ENCODE data around the gene MNDA.
"Not testable (repeated sequence)": the region's sequence is repeated elsewhere in the genome, so short reads cannot be mapped to it uniquely, and the experiment has no call there.

The MNDA gene

DNA sequence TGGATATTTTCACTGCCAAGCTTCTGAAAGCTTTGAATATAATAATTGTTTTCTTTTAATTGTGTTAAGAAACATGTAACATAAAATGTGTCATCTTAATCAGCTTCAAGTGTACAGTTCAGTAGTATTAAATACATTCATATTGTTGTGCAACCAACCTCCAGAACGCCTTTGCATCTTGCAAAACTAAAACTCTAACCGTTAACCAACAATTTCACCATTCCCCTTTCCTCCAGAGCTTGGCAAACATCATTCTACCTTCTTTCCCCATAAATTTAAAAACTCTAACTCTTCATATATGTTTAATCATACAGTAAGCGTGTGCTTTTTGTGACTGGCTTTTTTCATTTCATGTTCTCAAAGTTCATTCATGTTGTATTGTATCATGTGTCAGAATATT lies 2.1 kb downstream of the MNDA start:
- peak; percentile 26 for FAIRE-seq

DNA sequence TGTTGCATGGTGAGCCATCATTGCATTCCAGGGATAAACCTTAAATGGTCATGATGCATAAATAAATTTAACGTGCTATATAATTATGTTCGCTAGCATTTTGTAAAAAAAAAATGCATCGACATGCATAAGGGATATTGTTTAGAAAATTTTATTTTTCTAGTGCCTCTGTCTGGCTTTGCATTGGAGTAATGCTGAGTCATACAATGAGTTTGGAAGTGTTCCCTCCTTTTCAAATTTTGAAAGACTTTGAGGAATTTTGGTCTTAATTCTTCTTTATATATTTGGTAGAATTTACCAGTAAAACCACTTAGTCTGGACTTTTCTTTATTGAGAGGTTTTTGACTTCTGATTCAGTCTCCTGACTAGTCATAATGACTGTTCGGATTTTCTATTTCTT lies 4.9 kb downstream of the MNDA start:
- FAIRE-seq, result no peak
- DNase-seq (ENCODE audit: extremely low spot score, insufficient read length, low read depth), result no peak

More for the DNA sequence above, 2.1 kb downstream of the MNDA start:
- DNase-seq (ENCODE audit: extremely low spot score, insufficient read length, low read depth), result no peak

- no peak for DNase-seq (ENCODE audit: extremely low spot score, insufficient read length, low read depth)
- no peak for FAIRE-seq
These were observed 7.5 kb downstream of the MNDA start for GRCh38 chr1:158838660-158839059.

DNA sequence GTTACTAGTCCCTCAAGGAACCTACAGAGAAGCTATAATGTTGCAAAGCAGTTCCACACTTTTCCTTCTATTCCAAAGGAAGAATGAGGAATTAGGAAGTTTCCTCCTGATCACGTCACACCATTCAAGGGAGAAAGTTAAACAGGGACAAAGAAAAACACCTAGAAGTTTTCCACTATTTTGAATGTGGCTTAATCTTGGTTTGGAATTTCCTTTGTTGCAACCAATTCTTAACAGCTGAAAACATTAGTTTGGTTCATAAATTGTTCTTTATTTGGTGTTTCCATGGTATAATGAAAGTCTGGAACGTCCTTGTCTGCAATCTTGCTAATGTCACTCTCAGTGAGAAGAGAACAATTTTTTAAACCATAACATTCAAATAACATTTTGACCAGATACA lies 8.4 kb downstream of the MNDA start:
- DNase-seq (ENCODE audit: extremely low spot score, insufficient read length, low read depth) (no peak), FAIRE-seq (no peak)

DNA sequence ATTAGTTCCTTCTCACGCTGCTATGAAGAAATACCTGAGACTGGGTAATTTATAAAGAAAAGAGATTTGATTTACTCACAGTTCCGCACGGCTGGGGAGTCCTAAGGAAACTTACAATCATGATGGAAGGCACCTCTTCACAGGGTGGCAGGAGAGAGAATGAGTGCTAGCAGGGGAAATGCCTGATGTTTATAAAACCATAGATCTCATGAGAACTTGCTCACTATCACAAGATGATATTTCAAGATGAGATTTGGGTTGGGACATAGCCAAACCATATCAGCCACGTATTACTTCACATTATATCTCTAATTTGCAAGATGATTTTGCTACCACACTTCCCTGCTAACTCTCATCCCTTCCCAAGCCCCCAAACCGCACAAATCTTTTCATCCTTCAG lies 9.1 kb downstream of the MNDA start:
- no peak for FAIRE-seq

DNA sequence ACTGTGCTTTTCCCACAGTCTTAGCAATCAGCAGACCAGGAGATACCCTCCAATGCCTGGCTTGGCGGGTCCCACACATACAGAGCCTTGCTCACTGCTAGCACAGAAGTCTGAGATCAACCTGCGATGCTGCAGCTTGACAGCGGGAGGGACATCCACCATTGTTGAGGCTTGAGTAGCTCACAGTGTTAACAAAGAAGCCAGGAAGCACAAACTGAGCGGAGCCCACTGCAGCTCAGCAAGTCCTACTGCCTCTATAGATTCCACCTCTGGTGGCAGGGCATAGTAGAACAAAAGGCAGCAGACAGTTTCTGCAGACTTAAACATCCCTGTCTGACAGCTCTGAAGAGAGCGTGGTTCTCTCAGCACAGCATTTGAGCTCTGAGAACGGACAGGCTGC lies 33.4 kb downstream of the MNDA start:
- DNase-seq (ENCODE audit: extremely low spot score, insufficient read length, low read depth) (no peak), FAIRE-seq (no peak)

More for the DNA sequence above, 9.1 kb downstream of the MNDA start:
- no peak for DNase-seq (ENCODE audit: extremely low spot score, insufficient read length, low read depth)

GRCh38 chr1:158870438-158870837 lies 39.3 kb downstream of the MNDA start:
- FAIRE-seq; DNase-seq (ENCODE audit: extremely low spot score, insufficient read length, low read depth): not testable (repeated sequence)

- DNase-seq (ENCODE audit: extremely low spot score, insufficient read length, low read depth) (no peak), FAIRE-seq (no peak)
These were observed 42.0 kb downstream of the MNDA start for GRCh38 chr1:158873141-158873540.

- FAIRE-seq (no peak), DNase-seq (ENCODE audit: extremely low spot score, insufficient read length, low read depth) (no peak)
These were observed 62.5 kb downstream of the MNDA start for GRCh38 chr1:158893654-158894053.

DNA sequence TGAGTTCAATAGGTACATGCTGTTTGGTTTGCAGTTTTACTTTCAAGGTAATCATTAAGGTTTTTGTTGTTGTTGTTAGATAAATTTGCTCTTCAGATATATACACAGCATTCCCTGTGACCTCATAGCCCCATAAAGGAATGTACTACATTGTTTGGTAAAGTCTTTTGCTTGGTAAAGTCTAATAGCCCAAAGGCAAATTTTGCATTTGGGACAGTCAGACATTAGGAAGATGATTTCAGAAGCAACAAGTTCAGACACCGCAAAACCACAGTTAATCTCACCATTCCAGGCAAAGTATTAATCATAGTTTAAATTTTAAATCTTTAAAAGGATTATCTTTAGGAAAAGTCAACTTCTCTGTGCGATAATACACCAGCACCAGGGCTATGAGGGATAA lies 67.6 kb downstream of the MNDA start:
- DNase-seq (ENCODE audit: extremely low spot score, insufficient read length, low read depth) (no peak), FAIRE-seq (no peak)
